ENCODE results near the gene LARP4.

DNA sequence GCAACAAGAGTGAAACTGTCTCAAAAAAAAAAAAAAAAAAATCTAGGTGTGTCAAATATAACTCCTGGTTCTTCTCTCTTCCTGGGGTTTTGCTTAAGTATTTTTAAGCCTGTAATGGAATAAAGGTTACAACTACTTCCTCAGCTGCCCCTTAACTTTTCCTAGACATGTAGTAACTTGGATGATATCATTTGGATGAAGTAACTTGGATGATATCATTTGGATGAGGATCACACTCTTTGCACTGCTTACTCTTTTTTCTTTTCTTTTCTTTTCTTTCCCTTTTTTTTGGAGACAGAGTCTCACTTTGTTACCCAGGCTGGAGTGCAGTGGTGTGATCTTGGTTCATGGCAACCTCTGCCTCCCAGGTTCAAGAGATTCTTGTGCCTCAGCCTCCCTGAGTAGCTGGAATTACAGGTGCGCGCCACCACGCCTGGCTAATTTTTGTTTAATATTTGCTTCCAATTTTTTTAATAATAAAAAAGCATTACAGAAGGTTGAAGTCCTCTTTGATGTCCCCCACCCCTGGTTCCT lies 3.5 kb upstream of the LARP4 start:
- TF ChIP-seq POLR2AphosphoS5 (IDR thresholded peaks at IDR 0.05; ENCODE audit: low read depth, low read length) (no peak), POLR2A (IDR thresholded peaks at IDR 0.05; ENCODE audit: low read depth, low read length) (no peak), PAX5 (IDR thresholded peaks at IDR 0.05; ENCODE audit: insufficient read depth, low read length, severe bottlenecking) (no peak), TAF1 (IDR thresholded peaks at IDR 0.05; ENCODE audit: low read depth, low read length) (no peak)

All from GM12891 (cell line).